Measurements from ENCODE around the gene AQP3. TPM values are rescaled to one million over a fixed set of nuclear protein-coding genes. Genes with fewer than 3 reads are reported as not detected.
A peak's percentile ranks its signal among the peaks of the same experiment; 100 is the strongest.
"Not testable (repeated sequence)": the region's sequence is repeated elsewhere in the genome, so short reads cannot be mapped to it uniquely, and the experiment has no call there.

AQP3 gene
- total and polyA plus RNA-seq, 5 donors, result 15.9 to 77.5 (median 18.7) TPM

DNA sequence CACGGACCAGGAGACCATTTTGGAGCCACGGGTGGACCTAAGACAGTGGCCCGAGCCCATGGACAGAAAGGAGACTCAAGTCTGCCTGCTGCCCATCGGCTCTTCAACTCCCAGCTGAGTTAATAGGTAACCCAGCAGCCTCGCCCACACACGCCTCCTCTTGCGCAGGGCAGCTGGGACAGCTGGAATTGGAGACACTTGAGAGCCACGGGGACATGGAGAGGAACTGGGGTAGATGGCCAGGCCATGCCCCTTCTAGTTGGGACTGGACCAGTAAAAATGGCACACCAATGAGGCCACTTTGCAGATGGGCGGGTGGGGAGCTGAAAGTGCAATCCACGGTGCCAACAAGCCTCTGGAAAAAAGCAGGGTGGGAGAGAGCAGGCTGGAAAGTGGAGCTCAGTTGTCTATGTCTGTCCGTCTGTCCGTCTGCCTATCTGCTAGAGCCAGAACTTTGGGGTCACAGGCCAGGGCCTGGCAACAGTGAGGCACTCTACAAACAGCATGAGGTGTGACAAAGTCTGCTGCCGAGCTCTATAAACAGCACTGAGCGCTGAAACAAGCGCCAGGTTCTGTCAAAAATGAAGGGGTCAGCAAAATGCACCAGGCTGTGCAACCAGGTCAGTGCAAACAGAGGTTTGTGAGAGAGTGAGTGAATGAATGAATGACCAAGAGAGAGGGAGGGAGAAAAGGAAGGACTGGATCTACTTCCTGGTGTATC is 52.1 kb downstream of the AQP3 start:
- ATAC-seq; intact Hi-C loops (cut with DNase I); H3K4me3 ChIP-seq (ENCODE audit: low read length); H3K27me3 ChIP-seq (ENCODE audit: control insufficient read depth, insufficient read depth); H3K4me1 ChIP-seq (ENCODE audit: control insufficient read depth, insufficient read depth, low read length); H3K9me3 ChIP-seq (ENCODE audit: control insufficient read depth, low read length); DNase-seq: not testable (repeated sequence)
- H3K27ac ChIP-seq (ENCODE audit: low read length), result peak overlapping the region; percentile 38
- WGBS, result 76% methylated on average over 15 of the region's 15 CpGs

DNA sequence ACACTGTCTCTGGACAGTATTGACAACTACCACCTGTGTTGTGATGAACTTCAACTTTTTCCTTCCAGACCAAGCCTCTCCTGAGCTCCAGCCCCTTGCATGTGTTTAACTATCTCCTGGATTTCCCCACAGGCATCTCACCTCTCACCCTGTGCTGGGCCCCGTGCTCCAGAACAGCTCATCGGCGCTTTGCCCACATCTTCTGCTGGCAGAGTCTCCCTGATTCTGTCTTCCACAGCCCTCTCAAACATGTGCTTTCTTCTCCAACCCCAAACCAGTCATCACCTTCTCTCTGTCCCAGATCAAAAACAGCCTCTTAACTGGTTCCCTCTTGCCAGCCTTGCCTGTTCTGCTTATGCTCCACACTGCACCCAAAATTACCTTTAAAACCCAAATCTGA is 53.4 kb downstream of the AQP3 start:
- 42% methylated on average over 3 of the region's 3 CpGs for WGBS
- H3K27me3 ChIP-seq (ENCODE audit: control insufficient read depth, insufficient read depth); H3K4me3 ChIP-seq (ENCODE audit: low read length); H3K9me3 ChIP-seq (ENCODE audit: control insufficient read depth, low read length); ATAC-seq; intact Hi-C loops (cut with DNase I); DNase-seq; H3K4me1 ChIP-seq (ENCODE audit: control insufficient read depth, insufficient read depth, low read length): not testable (repeated sequence)
- H3K27ac ChIP-seq (ENCODE audit: low read length), result peak overlapping the region; percentile 22

DNA sequence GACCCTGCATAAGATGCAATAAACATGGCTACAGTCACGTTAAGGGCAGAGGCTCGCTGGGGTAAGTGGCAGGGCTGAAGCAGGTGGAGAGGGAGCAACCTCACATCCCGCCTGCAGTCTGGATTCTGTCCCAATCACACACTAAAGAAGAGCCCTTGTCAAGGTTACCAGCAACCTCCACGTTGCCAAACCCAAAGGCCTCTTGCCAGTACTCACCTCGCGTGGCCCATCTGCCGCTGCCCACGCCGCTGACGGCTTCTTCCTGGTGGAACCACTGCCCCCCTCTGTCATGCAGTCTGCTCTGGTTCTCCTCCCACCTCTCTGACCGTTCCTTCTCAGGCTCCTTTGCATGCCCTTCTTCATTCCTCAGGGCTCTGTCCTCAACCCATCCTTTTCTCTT is 53.8 kb downstream of the AQP3 start:
- H3K9me3 ChIP-seq (ENCODE audit: control insufficient read depth, low read length), result no peaks in the 10 kb centered on the region
- intact Hi-C loops (cut with DNase I), result no loop called here
- H3K4me1 ChIP-seq (ENCODE audit: control insufficient read depth, insufficient read depth, low read length), result peaks cover 8% of the 10 kb centered on the region
- peak; percentile 44 to 80 (median 69) for DNase-seq
- peak overlapping the region; percentile 22 for H3K27ac ChIP-seq (ENCODE audit: low read length)
- ATAC-seq, result no peak
- WGBS, result 58% methylated on average over 11 of the region's 11 CpGs
- no peak overlapping the region for H3K4me3 ChIP-seq (ENCODE audit: low read length)
- no peaks in the 10 kb centered on the region for H3K27me3 ChIP-seq (ENCODE audit: control insufficient read depth, insufficient read depth)

DNA sequence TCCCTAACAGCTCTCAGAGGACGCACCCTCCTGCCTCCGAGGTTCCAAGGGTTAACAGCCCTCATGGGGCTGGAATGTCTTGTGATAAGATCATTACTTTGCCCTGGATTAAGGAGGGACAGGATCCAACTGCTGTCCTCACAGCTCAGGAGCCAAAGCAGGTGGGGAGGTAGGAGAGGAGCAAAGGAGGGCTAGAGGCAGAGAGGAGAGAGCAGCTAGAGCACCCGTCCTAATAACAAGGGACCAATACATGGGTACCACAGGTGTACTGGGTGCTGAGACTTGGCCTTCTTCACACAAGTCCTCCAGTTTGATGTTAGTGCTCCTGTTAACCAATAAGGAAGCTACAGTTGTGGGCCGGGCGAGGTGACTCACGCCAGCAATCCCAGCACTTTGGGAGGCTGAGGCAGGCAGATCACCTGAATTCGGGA is 54.8 kb downstream of the AQP3 start:
- H3K27me3 ChIP-seq (ENCODE audit: control insufficient read depth, insufficient read depth); H3K9me3 ChIP-seq (ENCODE audit: control insufficient read depth, low read length); H3K4me1 ChIP-seq (ENCODE audit: control insufficient read depth, insufficient read depth, low read length); ATAC-seq; DNase-seq; H3K4me3 ChIP-seq (ENCODE audit: low read length); intact Hi-C loops (cut with DNase I): not testable (repeated sequence)
- H3K27ac ChIP-seq (ENCODE audit: low read length), result peak overlapping the region; percentile 95
- WGBS, result 65% methylated on average over 7 of the region's 7 CpGs

Small RNAs within 50 kb of the gene (microRNA-seq; reads per million reads assigned to microRNA genes)
- 0 reads per million in 2 donors for gene MIR6851

Other genes with a start within 250 kb of the AQP3 start
- gene SPINK4, start 207.4 kb downstream of the AQP3 start, total RNA-seq, result not detected
- gene SPINK4, start 207.4 kb downstream of the AQP3 start, polyA plus RNA-seq, result not detected
- gene BAG1, start 182.9 kb downstream of the AQP3 start, total RNA-seq, result 100 to 1,000 TPM; 199 to 229 (median 206) TPM
- gene BAG1, start 182.9 kb downstream of the AQP3 start, polyA plus RNA-seq, result 222 TPM
- 10 to 100 TPM; 46.7 to 56.1 (median 52.1) TPM for gene CHMP5, start 182.5 kb downstream of the AQP3 start, total RNA-seq
- gene CHMP5, start 182.5 kb downstream of the AQP3 start, polyA plus RNA-seq, result 56.7 TPM
- 10 to 100 TPM; 29.2 to 37.6 (median 31.1) TPM for gene NFX1, start 157.1 kb downstream of the AQP3 start, total RNA-seq
- gene NFX1, start 157.1 kb downstream of the AQP3 start, polyA plus RNA-seq, result 12.3 TPM
- 100 to 1,000 TPM in 3 of 4 donors, 10 to 100 TPM in 1; 68.6 to 180 (median 126) TPM for gene AQP7, start 45.0 kb downstream of the AQP3 start, total RNA-seq
- 161 TPM for gene AQP7, start 45.0 kb downstream of the AQP3 start, polyA plus RNA-seq
- gene NOL6, start 26.3 kb upstream of the AQP3 start, total RNA-seq, result 10 to 100 TPM; 13.7 to 24.6 (median 15.4) TPM
- 13.5 TPM for gene NOL6, start 26.3 kb upstream of the AQP3 start, polyA plus RNA-seq
- 1 to 10 TPM in 2 of 4 donors, under 1 TPM in 2; 0.62 to 2.4 (median 1.0) TPM for gene ANKRD18B, start 76.7 kb upstream of the AQP3 start, total RNA-seq
- gene ANKRD18B, start 76.7 kb upstream of the AQP3 start, polyA plus RNA-seq, result 0.68 TPM

Measured in right cardiac atrium (tissue), 5 donors.